Activated CD4-positive, alpha-beta T cell treated with anti-CD3 and anti-CD28 coated beads, Interleukin-2, amount 10 ng/mL, durations not matched to agents 7 days and 5 days (primary cell): Measurements from ENCODE around the gene ZBTB7C. TPM values are rescaled to one million over a fixed set of nuclear protein-coding genes. Genes with fewer than 3 reads are reported as not detected.
A peak's percentile ranks its signal among the peaks of the same experiment; 100 is the strongest.

Experiments used
- CTCF ChIA-PET: fragments of 350-600 bp; sonication (Branson Sonifier 250); formaldehyde crosslinking; loops from one replicate; lab custom pipeline; 2021; ENCODE audit warnings: antibody characterized with exemption; lab: Charles Lee
- POLR2A ChIA-PET: fragments of 350-600 bp; sonication (Branson Sonifier 250); formaldehyde crosslinking; loops from one replicate; lab custom pipeline; 2021; ENCODE audit warnings: antibody characterized with exemption; lab: Charles Lee
- DNase-seq: peaks from one replicate; pipeline ENCODE4 v3.0.0-alpha.2; 2020
- H3K27ac Mint-ChIP-seq: one replicate; pipeline ENCODE4 v1.8.0; 2021; ENCODE audit warnings: mild to moderate bottlenecking, moderate library complexity, mixed read lengths
- H3K27me3 Mint-ChIP-seq: one replicate; pipeline ENCODE4 v1.8.0; 2021; ENCODE audit warnings: mixed read lengths
- H3K36me3 Mint-ChIP-seq: one replicate; pipeline ENCODE4 v1.8.0; 2021; ENCODE audit warnings: low read depth, mixed read lengths
- H3K4me1 Mint-ChIP-seq: one replicate; pipeline ENCODE4 v1.8.0; 2021; ENCODE audit warnings: mixed read lengths
- H3K4me3 Mint-ChIP-seq: one replicate; pipeline ENCODE4 v1.8.0; 2021; ENCODE audit warnings: mild to moderate bottlenecking, moderate library complexity, mixed read lengths
- H3K9me3 Mint-ChIP-seq: one replicate; pipeline ENCODE4 v1.8.0; 2021; ENCODE audit warnings: mixed read lengths
- total RNA-seq, 2 experiments: library from RNA; stranded (reverse); gene quantifications; one replicate each; pipeline ENCODE4 v1.2.3, GENCODE V29; 2021

The ZBTB7C gene
- under 1 TPM; 0.10 to 0.15 TPM for total RNA-seq

DNA sequence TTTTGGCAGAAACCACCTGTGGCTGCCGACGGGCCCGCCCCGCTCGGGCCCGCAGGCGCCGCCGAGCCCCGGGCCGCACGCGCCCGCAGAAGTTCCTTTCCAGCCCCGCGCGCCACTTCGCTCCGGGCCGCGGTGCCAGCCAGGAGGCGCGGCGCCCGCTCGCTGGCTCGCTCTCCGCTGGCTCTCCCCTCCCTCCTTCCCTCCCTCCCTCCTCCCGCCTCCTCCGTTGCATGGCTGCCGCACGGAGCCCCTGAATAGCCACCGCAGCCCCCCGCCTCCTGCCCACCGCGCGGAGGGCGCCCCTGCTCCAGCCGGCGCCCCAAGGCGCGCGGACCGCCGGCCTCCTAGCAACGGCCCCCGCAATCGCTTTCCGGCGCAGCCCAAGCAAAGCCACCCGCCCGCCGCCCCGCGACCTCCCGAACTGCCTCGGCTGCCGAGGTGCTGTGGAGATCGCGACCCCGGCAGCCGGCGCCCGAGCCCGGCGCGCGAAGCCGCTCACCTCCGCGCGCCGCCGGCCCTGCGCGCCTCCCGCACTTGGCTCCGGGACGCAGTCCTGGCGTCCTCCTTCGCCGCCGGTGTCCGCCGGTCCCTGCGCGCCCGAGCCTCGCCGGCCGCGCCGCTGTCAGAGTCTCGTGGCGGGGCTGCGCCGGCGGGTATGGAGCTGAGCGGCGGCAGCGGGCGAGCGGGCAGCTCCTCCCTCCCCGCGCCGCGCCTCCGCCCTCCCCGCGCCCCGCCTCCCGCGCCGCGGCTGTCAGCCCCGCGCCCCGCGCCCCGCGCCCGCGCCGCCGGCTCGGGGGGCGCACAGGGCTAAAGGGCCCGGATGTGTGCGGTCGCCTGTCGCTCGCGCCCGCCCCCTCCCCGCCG lies at the start of gene ZBTB7C:
Gene ZBTB7C, minus strand, starts transcription at position 657 of the 864 bp plus-strand sequence.
- Mint-ChIP-seq H3K27ac (peak within 1 kb of the TSS; percentile 54), H3K36me3 (no peaks in the 10 kb centered on the region), H3K9me3 (no peaks in the 10 kb centered on the region), H3K27me3 (peaks cover 75% of the 10 kb centered on the region), H3K4me3 (peak within 1 kb of the TSS; percentile 68), H3K4me1 (peaks cover 22% of the 10 kb centered on the region)
- DNase-seq: peak; percentile 22
- ChIA-PET POLR2A (no interaction called here), CTCF (interaction anchor here (0.9 kb wide), 1 partner anchor 1940 kb away, joined by 3 read pairs; no protein-coding TSS in a partner anchor)

DNA sequence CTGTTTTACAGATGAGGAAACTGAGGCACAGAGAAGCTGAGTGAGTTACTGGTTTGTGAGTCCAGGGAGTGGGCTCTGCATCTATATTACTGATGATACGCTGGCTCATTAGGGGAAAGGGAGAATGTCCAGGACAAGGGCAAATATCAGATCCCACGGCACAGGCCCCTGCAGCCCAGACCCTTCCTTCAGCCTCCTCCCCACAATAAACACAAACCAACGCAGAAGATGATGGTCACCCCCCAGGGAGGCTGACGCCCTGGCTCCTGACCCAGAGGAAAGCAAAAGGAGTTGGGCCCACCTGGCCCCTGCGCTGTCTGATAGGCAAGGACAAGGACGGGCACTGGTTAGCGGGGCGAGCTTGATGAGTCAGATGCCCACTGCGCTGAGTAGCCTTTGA lies 47.7 kb upstream of the ZBTB7C start:
- Mint-ChIP-seq H3K27me3 (peaks cover 50% of the 10 kb centered on the region), H3K27ac (no peak overlapping the region), H3K9me3 (no peaks in the 10 kb centered on the region), H3K4me3 (no peak overlapping the region), H3K4me1 (peaks cover 14% of the 10 kb centered on the region), H3K36me3 (no peaks in the 10 kb centered on the region)
- no peak for DNase-seq
- POLR2A ChIA-PET: no interaction called here
- CTCF ChIA-PET: interaction anchor here (1.0 to 1.1 kb wide), 2 partner anchors 8 to 419 kb away, joined by 3 to 4 read pairs; no protein-coding TSS in a partner anchor

DNA sequence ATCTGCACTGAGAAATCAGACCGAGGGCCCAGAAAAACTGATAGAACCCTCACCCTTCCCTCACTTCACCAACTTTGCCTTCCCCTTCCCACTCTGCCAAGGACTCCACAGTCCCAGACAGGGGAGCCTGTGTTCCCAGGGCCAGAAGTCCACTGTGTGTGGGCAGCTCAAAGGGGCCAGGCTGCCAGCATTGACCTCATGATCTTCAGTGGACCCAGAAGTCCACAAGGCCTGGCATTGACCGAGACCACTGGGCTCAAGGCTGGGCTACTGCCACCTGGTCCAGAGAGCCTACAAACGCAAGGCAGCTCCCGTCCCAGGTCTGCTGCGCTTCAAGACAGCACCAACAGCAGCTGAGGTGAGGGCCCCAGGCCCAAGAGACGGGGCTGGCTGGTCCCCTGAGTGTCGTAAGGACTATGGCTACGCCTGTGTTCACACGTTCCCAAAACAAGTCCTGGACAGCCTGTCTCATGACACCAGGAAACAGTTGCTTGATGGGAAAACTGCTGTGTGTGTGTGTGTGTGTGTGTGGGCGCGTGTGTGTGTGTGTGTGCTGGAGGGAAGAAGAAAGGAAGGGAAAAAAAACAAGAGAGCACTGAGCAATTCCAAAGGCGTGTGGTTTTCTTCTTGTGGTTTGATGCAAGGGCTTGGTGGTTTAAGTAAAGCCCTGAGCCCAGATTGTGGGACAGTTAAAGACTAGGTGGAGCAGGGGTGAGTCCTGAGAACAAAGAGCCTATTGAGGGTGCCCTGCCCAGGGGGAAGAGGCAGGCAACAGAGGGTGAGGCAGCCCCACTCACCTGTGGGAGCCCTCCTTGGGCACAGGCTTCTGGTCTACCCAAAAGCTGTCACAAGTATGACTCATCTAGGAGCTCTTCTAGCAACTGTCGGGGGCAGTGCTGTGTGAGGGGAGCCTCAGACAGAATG lies 46.6 kb upstream of the ZBTB7C start:
- peak; percentile 57 for DNase-seq
- H3K36me3 Mint-ChIP-seq: no peaks in the 10 kb centered on the region
- peaks cover 45% of the 10 kb centered on the region for H3K27me3 Mint-ChIP-seq
- no peak overlapping the region for H3K4me3 Mint-ChIP-seq
- H3K9me3 Mint-ChIP-seq: no peaks in the 10 kb centered on the region
- ChIA-PET POLR2A (no interaction called here), CTCF (interaction anchor here (1.0 to 1.8 kb wide), 3 partner anchors 9 to 418 kb away, joined by 3 to 5 read pairs (median 4); no protein-coding TSS in a partner anchor)
- peaks cover 14% of the 10 kb centered on the region for H3K4me1 Mint-ChIP-seq
- H3K27ac Mint-ChIP-seq: no peak overlapping the region

DNA sequence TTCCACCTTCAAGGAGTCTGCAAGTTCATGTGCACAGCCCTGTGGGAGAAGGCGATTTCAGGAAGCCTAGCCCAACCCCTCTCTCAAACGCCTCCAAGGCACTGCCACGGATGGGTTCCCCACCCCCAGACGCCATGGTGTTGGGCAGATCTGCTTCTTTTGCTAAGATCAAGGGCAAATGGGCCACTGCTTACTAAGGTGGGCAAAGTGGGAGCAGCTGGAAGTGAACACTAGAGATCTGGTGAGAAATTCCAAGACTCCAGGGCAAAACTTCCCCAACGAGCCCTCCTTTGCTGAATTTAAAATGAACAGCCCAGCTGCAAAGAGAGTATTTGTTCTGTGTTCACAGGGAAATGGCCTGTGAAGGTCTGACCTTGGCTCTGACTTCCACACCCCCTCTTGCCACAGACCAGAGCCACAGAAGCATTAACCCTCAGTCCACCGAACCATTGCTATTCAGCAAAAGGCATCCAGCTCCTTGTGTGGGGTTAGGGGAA lies 45.1 kb upstream of the ZBTB7C start:
- Mint-ChIP-seq H3K36me3 (no peaks in the 10 kb centered on the region), H3K4me1 (peaks cover 14% of the 10 kb centered on the region), H3K9me3 (no peaks in the 10 kb centered on the region), H3K27ac (no peak overlapping the region), H3K27me3 (peaks cover 32% of the 10 kb centered on the region), H3K4me3 (no peak overlapping the region)
- CTCF ChIA-PET: interaction anchor here (1.8 kb wide), 1 partner anchor 9 kb away, joined by 5 read pairs; no protein-coding TSS in a partner anchor
- POLR2A ChIA-PET: no interaction called here
- no peak for DNase-seq

DNA sequence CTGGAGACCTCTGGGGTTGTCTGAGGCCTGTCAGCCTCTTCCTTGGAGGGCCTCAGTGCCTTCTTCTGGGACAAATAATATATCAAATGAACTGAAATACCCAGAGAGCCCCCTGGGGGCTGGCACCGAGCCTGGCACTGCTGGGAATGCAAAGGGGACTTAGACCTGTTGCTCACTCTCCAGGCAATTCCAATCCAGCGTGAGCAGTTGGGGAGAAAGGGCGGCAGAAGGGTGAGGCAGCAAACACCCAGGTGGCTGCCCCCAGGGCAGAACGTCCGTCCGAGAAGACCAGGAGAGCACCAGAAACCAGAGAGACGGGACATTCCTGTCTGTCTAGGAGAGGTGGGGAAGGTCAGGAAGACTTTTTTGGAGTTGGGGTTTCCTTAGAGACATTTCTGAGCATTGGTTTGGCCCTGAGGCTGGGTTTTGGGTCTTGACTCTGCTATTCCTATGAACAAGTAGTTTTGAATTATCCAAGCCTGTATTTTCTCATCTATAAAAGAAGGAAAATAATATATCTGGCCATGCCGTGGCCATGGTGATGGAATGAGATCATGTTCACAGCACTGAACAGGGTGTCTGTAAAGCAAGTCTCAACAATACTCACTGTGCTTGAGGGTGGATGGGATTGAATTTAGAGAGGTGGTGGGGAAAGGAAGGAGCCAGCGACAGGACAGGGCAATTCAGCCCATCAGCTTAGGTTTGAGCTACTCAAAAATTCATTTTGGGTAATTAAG lies 44.3 kb upstream of the ZBTB7C start:
- ChIA-PET POLR2A (no interaction called here), CTCF (no interaction called here)
- H3K27ac Mint-ChIP-seq: no peak overlapping the region
- DNase-seq: no peak
- peaks cover 14% of the 10 kb centered on the region for H3K4me1 Mint-ChIP-seq
- H3K27me3 Mint-ChIP-seq: peaks cover 26% of the 10 kb centered on the region
- H3K4me3 Mint-ChIP-seq: no peak overlapping the region
- H3K36me3 Mint-ChIP-seq: no peaks in the 10 kb centered on the region
- no peaks in the 10 kb centered on the region for H3K9me3 Mint-ChIP-seq

DNA sequence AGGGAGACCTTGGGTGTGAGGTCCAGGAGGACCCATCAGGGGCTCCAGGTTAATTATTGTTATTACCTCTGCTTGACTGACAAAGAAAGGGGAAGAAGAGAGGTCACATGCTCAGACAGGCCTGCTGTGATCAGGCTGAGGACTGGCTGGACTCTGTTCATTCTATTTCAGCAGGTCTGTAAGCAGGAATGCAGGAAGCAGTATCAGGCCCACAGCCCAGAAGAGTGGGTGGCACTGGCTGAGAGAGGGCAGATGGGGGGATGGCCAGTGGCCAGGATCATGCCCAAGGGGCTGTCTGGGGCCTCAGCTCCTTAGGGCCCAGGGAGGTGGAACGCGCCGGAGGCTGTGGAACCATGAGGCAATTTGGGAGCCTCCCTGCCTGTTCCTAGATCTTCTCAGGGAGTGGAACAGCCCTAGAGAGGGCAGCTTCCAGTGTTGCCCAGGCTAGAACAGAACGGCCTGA lies 43.7 kb upstream of the ZBTB7C start:
- H3K4me1 Mint-ChIP-seq: peaks cover 14% of the 10 kb centered on the region
- H3K4me3 Mint-ChIP-seq: no peak overlapping the region
- no peaks in the 10 kb centered on the region for H3K36me3 Mint-ChIP-seq
- POLR2A ChIA-PET: no interaction called here
- no peak for DNase-seq
- H3K27me3 Mint-ChIP-seq: peaks cover 24% of the 10 kb centered on the region
- no peak overlapping the region for H3K27ac Mint-ChIP-seq
- CTCF ChIA-PET: no interaction called here
- no peaks in the 10 kb centered on the region for H3K9me3 Mint-ChIP-seq

DNA sequence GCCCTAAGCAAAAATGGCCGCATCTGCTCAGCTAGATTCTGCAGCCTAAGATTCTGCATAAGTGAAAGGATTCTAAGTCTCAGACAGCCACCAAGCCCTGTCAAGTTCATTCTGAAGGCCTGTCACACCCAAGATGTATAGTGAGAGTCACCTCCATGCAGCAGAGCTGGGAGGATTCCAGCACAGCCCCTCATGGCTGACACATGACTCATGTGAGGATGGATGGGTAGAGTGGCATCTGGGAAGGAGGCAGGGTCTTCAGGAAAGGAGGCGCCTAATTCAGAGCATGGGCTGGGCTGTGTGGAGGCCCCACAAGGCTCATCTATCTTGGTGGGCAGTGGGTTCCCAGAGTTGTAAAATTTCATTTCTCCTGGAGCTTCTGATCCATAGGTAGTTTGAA lies 41.5 kb upstream of the ZBTB7C start:
- Mint-ChIP-seq H3K36me3 (no peaks in the 10 kb centered on the region), H3K4me1 (peaks cover 4% of the 10 kb centered on the region), H3K27ac (no peak overlapping the region), H3K4me3 (no peak overlapping the region), H3K27me3 (peaks cover 22% of the 10 kb centered on the region), H3K9me3 (no peaks in the 10 kb centered on the region)
- ChIA-PET CTCF (no interaction called here), POLR2A (no interaction called here)
- no peak for DNase-seq

DNA sequence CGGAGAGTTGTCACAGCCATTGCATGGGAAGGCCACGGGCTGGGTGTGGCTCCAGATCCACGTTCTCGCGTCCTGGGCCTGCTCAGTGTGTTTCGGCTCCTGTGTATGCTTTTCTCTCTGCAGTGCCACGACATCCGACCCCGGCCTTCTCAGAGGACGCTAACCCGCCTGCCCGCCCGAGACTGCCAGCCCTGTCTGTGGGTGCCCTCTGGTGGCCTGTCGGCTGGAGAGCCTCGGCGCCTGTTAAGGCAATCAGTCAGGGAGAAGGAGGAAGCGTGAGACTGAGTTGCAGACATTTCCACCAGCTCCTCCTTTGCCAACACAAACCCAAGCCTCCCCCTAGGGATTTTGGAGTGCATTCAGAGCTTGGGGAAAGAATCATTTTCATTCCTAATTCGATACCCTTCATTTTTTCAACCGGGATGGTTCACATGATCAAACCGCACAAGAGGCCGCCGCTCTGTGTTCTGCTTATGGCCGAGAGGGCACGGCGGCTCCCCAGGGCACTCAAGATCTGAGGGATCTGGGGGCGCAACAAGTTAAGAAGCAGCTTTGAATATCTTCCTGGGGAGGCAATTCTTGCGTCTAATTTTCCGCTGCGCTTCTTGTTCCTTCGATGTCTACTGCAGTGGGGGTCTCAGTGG lies 37.5 kb upstream of the ZBTB7C start:
- ChIA-PET CTCF (interaction anchor here (1.0 kb wide), 1 partner anchor 16 kb away, joined by 3 read pairs; no protein-coding TSS in a partner anchor), POLR2A (no interaction called here)
- no peaks in the 10 kb centered on the region for H3K9me3 Mint-ChIP-seq
- H3K36me3 Mint-ChIP-seq: no peaks in the 10 kb centered on the region
- DNase-seq: peak; percentile 76
- peaks cover 27% of the 10 kb centered on the region for H3K27me3 Mint-ChIP-seq
- H3K27ac Mint-ChIP-seq: peak overlapping the region; percentile 22
- no peak overlapping the region for H3K4me3 Mint-ChIP-seq
- peaks cover 4% of the 10 kb centered on the region for H3K4me1 Mint-ChIP-seq

DNA sequence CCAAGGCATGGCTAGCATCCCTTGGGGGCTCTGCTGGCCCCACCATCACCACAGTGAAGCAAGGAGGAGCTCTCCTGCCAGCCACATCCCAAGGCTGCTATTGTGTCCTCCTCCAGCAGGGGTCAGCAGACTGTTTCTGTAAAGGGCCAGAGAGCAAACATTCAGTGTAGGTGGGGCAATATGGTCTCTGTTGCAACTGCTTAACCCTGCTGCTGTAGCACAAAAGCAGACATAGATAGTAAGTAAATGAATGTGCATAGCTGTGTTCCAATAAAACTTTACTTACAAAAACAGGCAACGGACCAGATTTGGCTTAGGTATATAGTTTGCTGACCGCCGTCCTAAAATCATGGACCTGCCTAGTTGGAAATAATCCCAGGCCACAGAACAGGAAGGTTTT lies 36.4 kb upstream of the ZBTB7C start:
- Mint-ChIP-seq H3K36me3 (no peaks in the 10 kb centered on the region), H3K9me3 (no peaks in the 10 kb centered on the region), H3K27ac (no peak overlapping the region), H3K27me3 (peaks cover 33% of the 10 kb centered on the region), H3K4me1 (peaks cover 4% of the 10 kb centered on the region), H3K4me3 (no peak overlapping the region)
- POLR2A ChIA-PET: no interaction called here
- CTCF ChIA-PET: interaction anchor here (0.8 to 1.9 kb wide), 8 partner anchors 9 to 415 kb away, joined by 3 to 8 read pairs (median 3); no protein-coding TSS in a partner anchor
- peak; percentile 81 for DNase-seq

DNA sequence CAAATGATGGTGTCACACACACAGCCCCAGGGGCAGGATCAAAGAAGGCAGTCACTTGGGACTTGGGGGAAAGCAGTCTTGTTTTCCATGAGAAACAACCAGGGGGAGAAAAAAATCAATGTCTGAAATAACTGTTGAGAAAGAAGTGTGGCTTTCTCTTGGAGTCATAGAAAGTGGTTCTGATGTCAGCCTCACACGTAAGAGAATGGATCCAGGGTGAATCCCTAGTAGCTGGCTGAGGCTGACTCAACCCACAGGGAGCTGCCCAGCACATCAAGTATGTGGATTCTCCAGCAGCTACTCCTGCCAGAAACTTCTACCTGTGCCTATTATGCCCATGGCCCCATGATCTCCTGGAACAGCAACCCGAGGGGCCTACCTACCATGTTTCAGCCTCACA lies 33.6 kb upstream of the ZBTB7C start:
- Mint-ChIP-seq H3K27ac (no peak overlapping the region), H3K27me3 (peaks cover 51% of the 10 kb centered on the region), H3K4me3 (no peak overlapping the region), H3K36me3 (no peaks in the 10 kb centered on the region), H3K4me1 (peaks cover 4% of the 10 kb centered on the region), H3K9me3 (no peaks in the 10 kb centered on the region)
- CTCF ChIA-PET: interaction anchor here (1.2 kb wide), 1 partner anchor 410 kb away, joined by 3 read pairs; no protein-coding TSS in a partner anchor
- POLR2A ChIA-PET: no interaction called here
- DNase-seq: no peak

DNA sequence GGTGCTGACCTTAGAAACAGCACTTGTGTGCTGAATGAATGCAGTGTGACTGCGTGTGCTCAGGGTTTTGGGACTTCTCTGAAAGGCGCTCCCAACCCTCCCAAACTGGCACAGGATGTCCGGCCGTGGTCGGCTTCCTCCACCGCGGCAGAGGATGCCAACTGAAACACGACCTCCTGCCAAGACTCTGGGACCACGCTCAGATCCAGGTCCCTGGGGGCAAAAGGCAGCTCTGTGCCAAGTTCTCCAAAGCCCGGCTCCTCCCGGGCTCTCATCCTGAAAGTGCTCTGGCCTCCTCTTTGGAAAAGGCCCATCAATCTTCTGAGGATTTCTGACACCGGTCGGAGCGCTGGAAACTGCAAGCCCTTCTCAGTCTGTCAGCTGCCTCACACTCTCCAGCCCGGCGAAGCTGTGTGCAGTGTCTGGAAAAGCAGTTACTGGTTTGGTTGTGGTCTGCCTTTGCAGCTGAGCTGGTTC lies 32.3 kb upstream of the ZBTB7C start:
- ChIA-PET CTCF (no interaction called here), POLR2A (no interaction called here)
- Mint-ChIP-seq H3K27ac (no peak overlapping the region), H3K4me3 (no peak overlapping the region), H3K27me3 (peaks cover 56% of the 10 kb centered on the region), H3K9me3 (no peaks in the 10 kb centered on the region), H3K4me1 (peaks cover 2% of the 10 kb centered on the region), H3K36me3 (no peaks in the 10 kb centered on the region)
- no peak for DNase-seq
